HK-2 (cell line): ENCODE measurements around the gene ABI3.

Experiments used
- DNase-seq: peaks from one replicate; pipeline ENCODE4 v3.0.0-alpha.2; 2018; ENCODE audit not compliant: unreplicated experiment

Gene ABI3

DNA sequence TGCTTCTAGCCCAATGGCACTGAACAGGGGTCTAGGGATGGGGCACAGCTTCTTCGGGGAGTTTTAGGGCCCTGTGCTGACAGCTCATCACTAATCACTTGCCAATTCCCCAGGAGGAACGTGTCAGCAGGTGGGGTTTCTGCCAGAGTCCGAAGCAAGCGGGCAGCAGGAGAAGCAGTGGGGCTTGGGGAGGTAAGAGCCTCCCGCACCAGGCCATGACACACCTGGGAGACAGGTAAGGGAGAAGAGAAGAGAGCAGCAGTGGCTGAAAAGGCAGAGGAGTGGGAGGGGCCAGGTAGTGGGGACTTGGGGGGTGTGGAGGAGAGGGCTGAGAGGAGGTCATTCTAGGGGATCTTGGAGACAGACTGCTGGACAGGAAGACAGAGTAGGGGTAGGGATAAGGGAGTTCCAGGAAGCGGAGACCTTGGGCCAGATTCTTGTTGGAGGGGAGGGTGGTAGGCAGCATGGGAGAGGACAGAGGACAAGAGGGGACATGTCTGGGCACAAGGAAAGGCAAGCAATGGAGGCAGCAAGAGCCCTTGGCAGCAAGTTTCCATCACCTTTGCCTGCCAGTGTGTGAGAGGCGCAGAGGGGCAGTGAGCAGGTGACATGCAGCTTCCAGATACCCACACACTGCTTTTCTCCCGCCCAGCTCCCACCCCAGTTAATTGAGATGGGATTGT lies 15.2 kb downstream of the ABI3 start:
- no peak for DNase-seq

DNA sequence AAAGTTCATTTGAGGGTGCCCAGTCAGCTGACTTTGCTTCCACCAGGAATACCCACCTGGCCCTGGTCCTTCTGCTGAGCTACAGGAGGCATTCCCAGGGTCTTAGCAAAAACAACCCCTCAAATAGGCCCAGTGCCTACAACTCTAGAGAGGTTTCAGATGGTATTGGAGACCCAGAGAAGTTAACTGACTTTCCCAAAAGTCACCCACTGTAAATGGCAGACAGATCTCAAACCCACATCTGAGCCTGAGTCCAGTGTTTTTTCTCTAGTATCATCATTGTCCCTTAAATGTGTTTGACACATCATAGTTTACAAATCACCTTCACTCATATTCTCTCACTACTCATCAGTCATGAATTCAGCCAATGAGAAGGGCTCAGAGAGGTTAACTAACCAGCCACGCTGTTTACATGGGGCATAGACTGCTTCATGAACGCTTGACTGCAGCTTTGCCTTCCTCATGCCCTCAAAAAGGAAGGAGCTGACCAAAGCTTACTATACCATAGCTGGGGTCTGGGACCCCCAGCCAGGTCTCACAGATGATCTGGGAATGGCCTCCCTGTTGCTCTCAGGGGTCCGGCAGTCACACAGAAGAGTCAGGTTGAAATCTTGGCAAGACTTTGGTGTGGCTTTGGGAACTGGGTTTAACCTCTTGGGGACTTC lies 16.4 kb downstream of the ABI3 start:
- no peak for DNase-seq

DNA sequence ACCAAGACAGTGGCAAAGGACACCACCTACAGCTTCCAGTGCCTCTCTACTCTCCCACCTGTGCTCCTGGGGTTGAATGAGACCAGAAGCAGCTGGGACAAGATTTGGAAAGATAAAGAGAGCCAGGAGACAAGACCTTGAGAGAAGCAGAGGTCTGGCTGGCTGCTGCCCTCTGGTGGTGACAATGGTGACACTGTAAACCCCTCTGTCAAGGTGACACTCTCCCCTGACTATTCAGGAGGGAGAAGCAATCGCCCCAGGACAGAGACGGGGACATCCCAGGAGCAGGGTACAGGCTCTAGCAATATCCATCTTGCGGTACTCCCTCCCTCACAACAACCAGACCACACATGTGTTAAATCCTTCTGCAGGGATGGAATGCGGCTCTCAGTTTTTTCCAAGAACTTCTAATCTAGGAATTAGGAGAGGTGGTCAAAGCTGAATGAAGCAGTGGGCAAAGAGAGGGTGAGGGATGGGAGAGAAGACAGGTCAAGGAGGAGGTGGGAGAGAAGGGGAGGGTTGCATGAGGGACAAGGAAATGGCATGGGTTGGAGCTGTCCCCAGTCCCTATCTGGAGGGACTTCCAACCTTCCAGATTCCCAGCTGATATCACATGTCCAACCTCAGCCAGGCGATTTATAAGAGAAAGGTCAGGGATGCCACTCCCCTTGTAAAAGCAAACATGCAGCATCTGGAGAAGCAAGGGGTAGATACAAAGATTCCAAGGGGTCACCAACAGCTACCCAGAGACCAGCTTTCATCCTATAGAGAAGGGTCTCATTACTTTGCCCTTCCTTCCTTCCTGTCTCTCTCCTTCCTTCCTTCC lies 17.1 kb downstream of the ABI3 start:
- DNase-seq, result peak; percentile 76

DNA sequence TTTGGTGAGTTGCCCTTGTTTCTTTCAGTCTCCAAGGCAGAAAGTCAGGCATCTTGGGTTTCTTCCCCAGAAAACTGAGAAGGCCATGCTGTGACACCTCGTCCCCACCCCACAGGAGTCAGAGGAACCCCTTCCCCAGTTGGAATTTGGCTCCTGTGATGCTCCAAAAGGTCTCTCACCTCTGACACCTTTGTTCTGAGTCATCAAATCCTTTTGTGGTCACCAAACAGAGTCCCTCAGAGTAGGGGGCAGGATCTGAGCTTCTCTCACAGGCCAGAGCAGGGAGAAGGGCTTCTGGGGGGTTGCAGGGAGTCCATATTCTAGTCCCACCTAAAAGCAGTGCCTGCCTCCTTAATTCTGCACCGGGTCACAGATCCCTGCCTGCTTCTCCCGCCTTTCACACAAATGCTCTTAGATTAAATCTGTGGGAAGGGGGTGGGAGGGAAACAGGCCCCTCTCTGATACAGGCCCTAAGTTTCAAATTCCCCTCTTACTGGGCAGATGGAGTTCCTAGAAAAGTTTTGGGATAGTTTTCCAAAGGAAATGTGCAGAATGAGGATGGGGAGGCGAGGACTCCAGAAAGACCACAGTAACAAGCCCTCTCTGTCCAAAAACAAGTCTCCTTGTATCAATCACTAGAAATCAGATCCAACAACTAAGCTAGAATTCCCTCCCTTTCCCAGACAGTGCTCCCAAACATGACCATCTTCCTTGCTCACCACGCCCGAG lies 18.7 kb downstream of the ABI3 start:
- no peak for DNase-seq

DNA sequence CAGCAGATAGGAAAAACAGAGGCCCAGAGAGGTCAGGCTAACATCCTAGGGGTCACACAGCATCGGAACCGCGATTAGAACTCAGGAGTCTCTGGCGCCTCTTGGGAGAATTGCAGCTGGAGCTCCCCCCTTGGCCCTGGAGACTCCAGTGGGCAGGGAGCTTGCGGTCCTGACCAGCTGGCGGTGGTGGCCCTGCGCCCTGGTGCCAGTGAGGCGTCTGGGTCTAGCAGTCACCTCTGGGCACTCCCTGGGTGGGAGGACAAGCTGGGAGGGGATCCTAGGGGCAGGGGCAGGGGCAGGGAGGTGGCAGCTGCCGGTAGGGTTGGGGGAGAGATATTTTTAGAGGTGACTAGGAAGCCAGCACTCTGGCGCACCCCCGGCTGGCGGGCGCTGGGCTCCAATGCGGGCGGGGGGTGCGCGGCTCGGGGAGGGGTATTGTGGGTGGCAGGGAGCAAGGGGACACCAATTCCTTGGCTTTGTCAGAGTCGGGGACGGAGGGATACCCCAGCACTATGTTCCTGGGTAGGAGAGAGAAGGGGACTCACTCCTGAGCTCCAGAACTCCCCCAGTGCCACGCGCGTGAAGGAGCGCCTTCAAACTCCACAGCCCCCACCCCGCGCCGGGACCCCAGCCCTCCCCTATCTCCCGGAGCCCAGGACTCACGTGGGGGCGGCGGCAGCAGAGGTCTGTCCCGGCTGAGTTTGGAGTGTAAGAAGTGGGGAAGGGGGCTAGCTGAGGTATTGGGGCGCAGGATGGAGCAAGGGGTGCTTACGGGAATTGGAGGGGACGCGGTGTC lies 19.5 kb downstream of the ABI3 start:
- DNase-seq, result no peak

DNA sequence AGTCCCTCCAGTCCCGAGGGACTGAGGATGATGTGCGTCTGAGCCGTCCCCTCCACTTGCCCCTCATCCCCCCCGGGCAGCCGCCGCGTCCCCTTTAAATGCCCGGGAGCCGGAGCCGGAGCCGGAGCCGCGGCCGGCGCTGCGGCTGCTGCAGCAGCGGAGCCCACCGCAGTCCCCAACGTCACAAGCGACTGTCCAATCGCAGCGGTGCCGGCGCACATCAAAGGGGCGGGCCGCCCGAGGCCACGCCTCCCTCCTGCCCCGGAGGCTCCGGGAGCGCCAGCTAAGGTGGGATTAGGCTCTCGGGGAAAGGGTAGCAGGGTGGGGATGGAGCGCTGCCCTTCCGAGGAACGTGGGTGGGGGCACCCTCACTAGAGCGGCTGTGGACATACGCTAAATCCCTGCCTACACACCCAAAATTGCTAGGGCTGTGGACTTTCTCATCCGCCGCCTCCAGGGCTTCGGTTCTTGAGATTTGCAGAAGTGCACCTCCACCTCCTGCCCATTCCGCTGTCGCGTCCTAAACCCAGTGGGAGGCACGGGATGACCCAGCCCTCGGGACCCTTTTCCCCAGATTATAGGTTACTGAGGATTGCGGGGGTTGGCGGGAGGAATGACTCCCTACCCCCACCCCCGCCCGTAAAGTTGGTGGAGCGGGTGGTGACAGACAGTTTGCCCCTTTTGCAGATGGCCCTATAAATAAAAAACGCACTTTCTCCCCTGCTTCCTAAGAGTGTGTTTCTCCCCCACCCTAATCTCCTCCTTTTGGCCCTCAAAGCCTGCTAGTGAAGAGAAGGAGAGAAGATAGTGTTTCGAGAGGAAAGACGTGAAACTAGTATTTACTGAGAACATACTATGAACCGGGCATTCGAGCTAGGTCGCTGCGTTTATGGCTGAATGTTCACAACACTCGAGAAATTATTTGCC lies 20.4 kb downstream of the ABI3 start, which contains the start of gene PHOSPHO1:
Gene PHOSPHO1, minus strand, starts transcription at position 152 of the 927 bp plus-strand sequence. CDS start 4,096 bp downstream, outside the sequence.
- DNase-seq, result peak; percentile 77

DNA sequence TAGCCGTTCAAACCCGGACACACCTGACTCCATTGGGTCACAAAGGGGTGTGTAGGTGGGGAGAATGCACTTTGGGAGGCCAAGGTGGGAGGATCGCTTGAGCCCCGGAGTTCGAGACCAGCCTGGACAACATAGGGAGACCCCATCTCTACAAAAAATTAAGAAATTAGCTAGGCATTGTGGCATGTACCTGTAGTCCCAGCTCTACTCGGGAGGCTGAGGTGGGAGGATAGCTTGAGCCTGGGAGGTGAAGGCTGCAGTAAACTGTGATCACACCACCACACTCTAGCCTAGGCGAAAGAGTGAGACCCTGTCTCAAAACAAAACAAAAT lies 21.0 kb downstream of the ABI3 start:
- DNase-seq, result no peak

DNA sequence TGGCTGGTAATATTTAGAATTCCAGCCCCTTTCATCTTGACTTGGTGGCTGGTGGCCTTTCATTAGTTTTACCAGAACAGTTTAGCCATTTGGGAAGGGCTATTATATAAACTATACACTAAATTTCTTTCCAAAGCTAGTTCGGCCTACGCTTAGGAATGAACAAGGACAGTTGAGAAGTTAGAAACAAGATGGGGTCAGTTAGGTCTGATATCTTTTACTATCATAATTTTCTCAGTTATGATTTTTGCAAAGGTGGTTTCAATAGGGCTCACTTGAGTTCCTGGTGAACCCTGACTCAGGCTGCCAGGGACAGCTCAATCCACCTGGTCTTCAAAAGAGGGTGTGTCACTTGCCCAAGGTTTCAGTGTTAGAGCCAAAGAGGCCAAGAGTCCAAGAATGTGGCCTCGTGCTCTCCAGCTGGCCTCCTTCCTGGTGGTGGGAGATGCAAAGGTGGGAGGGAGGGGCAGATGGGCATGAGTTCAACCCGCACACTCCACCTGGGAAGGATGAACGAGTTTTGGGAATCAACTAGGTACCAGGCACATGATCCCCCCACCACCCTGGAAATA lies 24.1 kb downstream of the ABI3 start:
- no peak for DNase-seq

DNA sequence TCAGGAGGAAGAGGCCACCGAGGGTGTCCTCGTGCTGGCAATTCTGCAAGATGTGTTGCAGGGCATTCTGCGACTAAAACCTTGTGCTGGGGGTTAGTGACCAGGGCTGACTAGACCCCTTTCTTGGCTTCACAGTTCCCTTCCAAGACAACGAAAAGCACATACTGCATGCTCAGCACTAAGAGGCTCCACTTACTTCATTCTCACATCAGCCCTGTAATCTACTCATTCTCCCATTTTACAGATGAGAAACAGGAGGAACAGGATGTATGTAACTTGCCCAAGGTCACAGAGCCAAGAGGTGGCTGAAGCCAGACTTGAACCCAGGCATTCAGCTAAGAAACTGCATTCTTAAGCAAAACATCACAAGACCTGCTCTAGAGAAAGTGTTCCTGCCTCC lies 25.4 kb downstream of the ABI3 start:
- DNase-seq, result no peak

DNA sequence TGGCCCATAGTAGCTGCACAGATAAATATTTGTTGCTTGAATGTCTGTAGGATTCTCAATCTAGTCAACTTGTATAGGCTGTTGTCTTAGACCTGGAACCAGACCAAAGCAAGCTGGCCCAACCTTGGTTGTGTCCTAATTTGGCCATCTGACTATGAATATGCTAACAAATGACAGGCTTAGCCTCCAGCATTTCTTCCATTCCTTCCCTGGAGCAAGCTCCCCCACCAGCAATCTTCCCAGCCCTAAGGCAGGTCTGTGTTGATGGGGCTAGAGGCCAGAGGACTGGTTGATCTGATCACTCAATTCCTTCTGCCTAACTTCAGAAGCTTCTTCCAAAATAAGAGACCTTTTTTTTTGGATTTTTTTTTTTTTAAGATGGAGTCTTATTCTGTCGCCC lies 29.5 kb downstream of the ABI3 start:
- DNase-seq, result no peak

DNA sequence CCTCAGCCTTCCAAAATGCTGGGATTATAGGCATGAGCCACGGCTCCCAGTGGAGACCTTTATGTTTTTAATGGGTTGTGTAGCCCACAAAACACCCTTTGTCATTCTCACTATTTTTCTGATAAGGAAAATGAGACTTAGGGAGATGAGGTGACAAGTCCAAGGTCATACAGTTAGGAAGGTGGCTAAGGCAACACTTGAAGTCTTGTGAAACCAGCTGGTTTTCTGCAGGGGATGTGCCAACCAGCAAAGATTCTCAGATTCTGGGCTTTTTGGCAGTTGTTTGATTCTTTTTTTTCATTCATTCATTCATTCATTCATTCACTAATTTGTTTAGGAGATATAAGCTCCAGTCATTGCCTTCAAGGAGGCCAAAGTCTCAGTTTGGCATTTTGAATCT lies 30.1 kb downstream of the ABI3 start:
- DNase-seq, result no peak

DNA sequence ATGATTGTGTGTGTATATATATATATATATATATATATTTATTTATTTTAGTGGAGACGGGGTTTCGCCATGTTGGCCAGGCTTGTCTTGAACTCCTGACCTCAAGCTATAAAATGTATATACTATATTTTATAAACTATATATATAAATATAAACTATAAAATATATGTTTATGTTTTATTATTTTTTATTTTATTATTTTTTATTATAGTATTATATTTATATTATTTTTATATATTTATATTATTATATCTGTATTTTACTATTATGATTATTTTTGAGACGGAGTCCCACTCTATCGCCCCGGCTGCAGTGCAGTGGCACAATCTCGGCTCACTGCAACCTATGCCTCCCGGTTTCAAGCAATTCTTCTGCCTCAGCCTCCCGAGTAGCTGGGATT lies 30.5 kb downstream of the ABI3 start:
- no peak for DNase-seq

DNA sequence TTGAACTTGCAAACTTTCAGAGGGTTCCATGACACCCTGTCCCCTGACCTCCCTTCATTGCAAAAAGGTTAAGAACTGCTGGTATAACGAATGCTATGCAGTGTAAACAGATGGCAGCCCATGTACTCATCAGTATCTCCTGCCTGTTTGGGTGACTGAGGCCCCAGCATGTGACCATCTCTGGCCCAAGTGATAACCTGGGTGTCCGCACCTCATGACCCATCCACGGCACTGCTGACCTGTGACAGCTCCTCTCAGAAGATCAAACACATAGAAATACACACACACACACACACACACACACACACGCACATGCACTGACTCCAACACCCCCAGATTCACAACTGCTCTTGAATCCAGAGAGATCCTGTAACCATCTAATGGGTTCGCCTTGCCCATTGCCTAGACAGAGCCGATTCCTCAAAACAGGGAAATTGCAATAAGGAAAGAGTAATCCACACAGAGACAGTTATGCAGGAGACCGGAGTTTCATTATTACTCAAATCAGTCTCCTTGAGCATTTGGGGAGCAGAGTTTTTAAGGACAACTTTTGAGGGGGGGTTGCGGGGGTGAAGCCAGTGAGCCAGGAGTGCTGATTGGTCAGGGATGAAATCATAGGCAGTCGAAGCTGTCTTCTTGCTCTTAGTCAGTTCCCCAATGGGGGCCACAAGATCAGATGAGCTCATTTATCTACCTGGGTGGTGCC lies 31.3 kb downstream of the ABI3 start:
- no peak for DNase-seq

DNA sequence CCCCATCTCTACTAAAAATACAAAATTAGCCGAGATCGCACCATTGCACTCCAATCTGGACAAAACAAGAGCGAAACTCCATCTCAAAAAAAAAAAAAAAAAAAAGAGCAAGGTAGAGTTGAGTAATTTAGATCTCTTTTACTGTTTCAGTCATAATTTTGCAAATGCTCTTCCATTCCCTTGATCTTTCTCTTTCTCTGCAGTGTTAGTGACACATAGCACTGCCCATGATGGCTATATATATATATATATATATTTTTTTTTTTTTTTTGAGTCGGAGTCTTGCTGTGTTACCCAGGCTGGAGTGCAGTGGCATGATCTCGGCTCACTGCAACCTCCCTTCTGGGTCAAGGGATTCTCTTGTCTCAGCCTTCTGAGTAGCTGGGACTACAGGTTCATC lies 32.3 kb downstream of the ABI3 start:
- DNase-seq, result no peak

DNA sequence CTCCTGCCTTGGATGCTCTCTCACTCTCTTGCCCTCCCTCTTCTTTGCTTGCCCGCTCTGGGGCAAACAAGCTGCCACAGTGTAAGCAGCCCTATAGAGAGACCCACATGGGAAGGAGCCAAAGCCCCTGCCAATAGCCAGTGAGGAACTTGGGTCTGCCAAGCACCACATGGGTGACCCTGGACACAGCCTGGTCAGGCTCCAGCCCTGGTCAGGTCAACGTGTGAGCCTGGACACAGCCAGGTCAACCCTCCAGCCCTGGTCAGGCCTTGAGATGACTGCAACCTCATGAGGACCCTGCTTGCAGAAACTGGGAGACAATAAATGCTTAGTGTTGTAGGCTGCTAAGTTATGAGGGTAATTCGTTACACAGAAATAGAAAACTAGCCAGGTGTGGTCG lies 34.3 kb downstream of the ABI3 start:
- DNase-seq, result no peak

DNA sequence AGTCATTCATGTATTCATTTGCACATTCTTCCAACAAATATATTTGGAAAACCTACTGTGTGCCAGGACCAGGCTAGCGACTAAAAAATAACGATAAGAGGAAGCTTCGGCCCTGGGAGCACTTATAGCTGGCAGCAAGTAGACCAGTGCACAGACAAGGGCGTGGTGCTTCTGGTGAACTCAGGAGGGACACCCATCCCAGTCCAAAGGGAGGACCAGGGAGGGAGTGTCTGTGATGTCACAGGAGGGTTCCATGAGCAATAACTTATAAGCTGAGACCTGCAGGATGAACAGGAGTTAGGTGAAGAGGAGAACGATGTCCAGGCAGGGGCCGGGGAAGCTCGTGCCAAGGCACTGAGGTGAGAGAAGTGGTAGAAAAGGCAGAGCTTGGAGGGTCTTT lies 37.4 kb downstream of the ABI3 start:
- no peak for DNase-seq

DNA sequence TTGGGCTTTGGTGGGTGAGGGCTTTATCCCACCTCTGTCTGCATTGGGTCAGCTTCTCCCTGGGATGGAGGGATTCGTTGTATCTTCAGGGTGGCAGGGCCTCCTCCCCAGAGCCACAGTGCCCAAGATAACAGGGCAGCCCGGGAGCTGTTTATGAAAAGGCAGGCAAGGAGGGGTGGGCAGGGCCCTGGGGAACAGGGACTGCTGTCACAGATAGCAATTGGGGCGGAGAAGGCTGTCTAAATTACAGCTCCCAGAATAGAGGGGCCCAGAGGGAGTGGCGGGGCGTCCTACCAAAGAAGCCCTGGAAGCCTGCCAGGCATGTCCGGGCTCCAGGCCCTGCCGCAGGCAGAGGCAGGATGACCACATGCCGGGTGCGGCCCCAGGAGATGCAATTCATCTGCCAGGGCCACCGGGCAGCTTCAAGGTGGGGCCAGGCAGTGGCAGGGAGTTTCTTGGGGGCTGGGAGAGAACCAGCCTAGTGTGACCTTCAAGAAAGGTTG lies 38.8 kb downstream of the ABI3 start:
- DNase-seq, result no peak

DNA sequence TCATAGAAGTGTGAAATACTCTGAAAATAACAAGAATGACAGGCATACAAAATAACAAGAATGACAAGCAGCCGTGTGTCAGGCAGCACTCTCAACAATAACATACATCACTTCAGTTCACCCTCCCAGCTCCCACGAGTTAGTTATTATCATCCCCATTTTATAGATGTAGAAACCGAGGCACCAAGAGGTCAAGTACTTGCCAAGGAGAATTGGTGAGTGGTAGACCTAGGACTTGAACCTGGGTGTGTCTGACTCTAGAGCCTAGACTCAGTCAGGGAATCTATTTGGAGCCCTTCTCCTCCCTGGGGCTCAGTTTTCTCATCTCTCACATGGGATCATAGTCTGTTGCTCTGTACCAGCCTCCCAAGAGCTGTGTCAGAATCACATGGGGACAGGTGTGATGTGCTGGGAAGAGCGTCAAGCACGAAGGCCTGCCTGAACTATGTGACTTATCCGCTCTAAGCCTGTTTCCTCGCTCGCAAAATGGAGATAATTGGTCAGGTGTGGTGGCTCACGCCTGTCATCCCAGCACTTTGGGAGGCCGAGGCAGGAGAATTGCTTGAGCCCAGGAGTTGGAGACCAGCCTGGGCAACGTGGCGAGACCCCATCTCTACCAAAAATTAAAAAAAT lies 39.5 kb downstream of the ABI3 start:
- no peak for DNase-seq
